ENCODE results near the gene MRPL14.

DNA sequence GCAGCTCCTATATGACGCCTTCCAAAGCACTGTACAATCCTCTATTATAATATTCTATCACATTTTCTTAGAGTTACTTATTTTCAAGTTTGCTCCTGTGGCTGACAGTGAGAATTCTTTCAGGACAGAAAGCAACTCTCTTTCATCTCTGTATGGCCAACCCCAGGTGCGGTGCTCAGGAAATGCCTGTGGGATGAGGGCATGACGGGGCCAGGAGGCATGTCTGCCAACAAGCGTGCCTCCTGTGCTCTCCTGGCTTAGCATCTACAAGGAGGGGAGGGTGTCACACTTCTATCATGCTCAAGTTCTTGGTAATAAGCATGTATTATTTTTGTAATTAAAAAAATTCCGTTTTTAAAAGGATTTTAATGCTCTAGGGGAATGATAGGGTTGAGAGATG is 11.4 kb downstream of the MRPL14 start:
- TF ChIP-seq, protein P1, sequence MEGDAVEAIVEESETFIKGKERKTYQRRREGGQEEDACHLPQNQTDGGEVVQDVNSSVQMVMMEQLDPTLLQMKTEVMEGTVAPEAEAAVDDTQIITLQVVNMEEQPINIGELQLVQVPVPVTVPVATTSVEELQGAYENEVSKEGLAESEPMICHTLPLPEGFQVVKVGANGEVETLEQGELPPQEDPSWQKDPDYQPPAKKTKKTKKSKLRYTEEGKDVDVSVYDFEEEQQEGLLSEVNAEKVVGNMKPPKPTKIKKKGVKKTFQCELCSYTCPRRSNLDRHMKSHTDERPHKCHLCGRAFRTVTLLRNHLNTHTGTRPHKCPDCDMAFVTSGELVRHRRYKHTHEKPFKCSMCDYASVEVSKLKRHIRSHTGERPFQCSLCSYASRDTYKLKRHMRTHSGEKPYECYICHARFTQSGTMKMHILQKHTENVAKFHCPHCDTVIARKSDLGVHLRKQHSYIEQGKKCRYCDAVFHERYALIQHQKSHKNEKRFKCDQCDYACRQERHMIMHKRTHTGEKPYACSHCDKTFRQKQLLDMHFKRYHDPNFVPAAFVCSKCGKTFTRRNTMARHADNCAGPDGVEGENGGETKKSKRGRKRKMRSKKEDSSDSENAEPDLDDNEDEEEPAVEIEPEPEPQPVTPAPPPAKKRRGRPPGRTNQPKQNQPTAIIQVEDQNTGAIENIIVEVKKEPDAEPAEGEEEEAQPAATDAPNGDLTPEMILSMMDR (IDR thresholded peaks at IDR 0.05 in 2 of 3, conservative IDR thresholded peaks at IDR 0.05 in 1 of 3; ENCODE audit: insufficient read depth in 2 of 3, low read depth in 1 of 3, low read length in 3 of 3): no peak
- TF ChIP-seq TEAD4 (IDR thresholded peaks at IDR 0.05; ENCODE audit: low read length) (no peak), TEAD4 (CRISPR knock-in tag; IDR thresholded peaks at IDR 0.05; ENCODE audit: borderline replicate concordance) (no peak), ZNF586 (CRISPR knock-in tag; conservative IDR thresholded peaks at IDR 0.05) (no peak), SMARCE1 (IDR thresholded peaks at IDR 0.05) (no peak), POLR2AphosphoS5 (IDR thresholded peaks at IDR 0.05; ENCODE audit: control insufficient read depth, insufficient read depth, low read depth, low read length) (no peak), ZNF282 (CRISPR knock-in tag; IDR thresholded peaks at IDR 0.05) (no peak), ZNF146 (CRISPR knock-in tag; IDR thresholded peaks at IDR 0.05; ENCODE audit: unreplicated experiment) (no peak), ZNF347 (CRISPR knock-in tag; IDR thresholded peaks at IDR 0.05; ENCODE audit: low read depth) (no peak), SRF (CRISPR knock-in tag; IDR thresholded peaks at IDR 0.05) (no peak), RBFOX2 (IDR thresholded peaks at IDR 0.05; ENCODE audit: low read depth, low read length) (no peak), POLR2A (conservative IDR thresholded peaks at IDR 0.05) (no peak)

Data from K562 (cell line).